ENCODE results near the gene HYI. TPM values are rescaled to one million over a fixed set of nuclear protein-coding genes. Genes with fewer than 3 reads are reported as not detected.
A peak's percentile ranks its signal among the peaks of the same experiment; 100 is the strongest.
"Not testable (repeated sequence)": the region's sequence is repeated elsewhere in the genome, so short reads cannot be mapped to it uniquely, and the experiment has no call there.

HYI gene
- total RNA-seq, 1 donor from 2014 or later, result 135 TPM

DNA sequence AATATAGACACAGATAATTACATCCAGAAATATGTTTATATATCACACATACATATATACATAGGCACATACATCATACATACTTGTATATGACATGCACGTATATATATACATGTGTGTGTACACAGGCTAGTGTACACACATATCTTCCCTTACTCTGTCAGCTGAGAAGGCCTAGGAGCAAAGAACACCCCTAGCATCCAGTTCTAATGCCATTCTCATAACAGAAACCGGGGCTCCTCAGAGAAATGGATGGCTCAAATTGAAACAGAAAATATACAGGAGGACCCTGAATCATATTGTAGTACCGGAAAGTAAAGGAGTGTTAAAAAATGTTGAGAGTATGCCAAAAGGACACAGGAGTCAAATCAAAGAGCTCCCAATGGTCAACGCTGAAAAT lies 19.7 kb upstream of the HYI start:
- H3K4me3 ChIP-seq (ENCODE audit: low read depth, low read length), result no peak overlapping the region
- DNase-seq (ENCODE audit: low read depth), result no peak
- TF ChIP-seq, protein P1, sequence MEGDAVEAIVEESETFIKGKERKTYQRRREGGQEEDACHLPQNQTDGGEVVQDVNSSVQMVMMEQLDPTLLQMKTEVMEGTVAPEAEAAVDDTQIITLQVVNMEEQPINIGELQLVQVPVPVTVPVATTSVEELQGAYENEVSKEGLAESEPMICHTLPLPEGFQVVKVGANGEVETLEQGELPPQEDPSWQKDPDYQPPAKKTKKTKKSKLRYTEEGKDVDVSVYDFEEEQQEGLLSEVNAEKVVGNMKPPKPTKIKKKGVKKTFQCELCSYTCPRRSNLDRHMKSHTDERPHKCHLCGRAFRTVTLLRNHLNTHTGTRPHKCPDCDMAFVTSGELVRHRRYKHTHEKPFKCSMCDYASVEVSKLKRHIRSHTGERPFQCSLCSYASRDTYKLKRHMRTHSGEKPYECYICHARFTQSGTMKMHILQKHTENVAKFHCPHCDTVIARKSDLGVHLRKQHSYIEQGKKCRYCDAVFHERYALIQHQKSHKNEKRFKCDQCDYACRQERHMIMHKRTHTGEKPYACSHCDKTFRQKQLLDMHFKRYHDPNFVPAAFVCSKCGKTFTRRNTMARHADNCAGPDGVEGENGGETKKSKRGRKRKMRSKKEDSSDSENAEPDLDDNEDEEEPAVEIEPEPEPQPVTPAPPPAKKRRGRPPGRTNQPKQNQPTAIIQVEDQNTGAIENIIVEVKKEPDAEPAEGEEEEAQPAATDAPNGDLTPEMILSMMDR (conservative IDR thresholded peaks at IDR 0.05; ENCODE audit: low read depth, low read length), result no peak

GRCh38 chr1:43472463-43473151 lies 18.9 kb upstream of the HYI start:
- DNase-seq (ENCODE audit: low read depth), result peak; percentile 88
- H3K4me3 ChIP-seq (ENCODE audit: low read depth, low read length), result not testable (repeated sequence)

DNA sequence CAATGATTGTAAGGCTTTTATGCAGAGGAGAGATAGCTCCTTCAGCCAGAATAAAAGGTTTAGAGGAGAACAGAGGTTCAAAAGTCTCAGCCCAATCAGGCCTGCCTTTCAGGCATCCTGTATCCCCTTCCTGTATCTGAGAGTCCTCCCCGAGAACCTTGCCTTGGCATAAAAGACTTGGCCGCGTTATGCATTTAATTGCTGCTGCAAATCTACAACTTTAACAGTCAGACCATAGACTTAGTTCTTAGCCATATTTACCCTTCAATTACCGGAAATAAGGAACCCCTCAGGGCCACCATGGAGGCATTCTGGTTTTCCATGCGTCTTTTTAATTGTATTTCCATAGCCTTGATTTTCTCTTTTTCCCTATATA lies 18.3 kb upstream of the HYI start:
- no peak overlapping the region for H3K4me3 ChIP-seq (ENCODE audit: low read depth, low read length)
- TF ChIP-seq, protein P1 (conservative IDR thresholded peaks at IDR 0.05; ENCODE audit: low read depth, low read length), result no peak
- DNase-seq (ENCODE audit: low read depth), result no peak

DNA sequence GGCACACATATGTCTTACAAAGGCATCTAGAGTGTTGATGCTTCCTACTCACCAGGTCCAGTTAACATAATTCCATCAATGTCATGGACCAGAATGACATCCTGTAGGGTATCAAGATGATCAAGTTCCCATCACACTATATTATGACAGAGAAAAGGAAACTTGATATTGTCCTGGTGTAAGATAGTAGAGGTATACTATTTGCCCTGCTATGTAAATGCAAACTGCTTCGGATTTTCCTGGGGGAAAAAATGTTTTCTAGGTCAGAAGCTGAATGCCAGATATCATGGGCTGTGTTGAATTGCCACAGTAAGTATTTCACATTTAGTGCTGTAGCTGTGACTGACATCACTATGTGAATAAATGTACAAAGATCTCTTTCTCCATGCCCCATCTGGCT lies 16.2 kb upstream of the HYI start:
- TF ChIP-seq, protein P1 (conservative IDR thresholded peaks at IDR 0.05; ENCODE audit: low read depth, low read length), result no peak
- H3K4me3 ChIP-seq (ENCODE audit: low read depth, low read length), result no peak overlapping the region
- no peak for DNase-seq (ENCODE audit: low read depth)

- no peak overlapping the region for H3K4me3 ChIP-seq (ENCODE audit: low read depth, low read length)
- no peak for DNase-seq (ENCODE audit: low read depth)
- TF ChIP-seq, protein P1 (conservative IDR thresholded peaks at IDR 0.05; ENCODE audit: low read depth, low read length), result no peak
Observed at GRCh38 chr1:43468414-43468813, 14.7 kb upstream of the HYI start.

DNA sequence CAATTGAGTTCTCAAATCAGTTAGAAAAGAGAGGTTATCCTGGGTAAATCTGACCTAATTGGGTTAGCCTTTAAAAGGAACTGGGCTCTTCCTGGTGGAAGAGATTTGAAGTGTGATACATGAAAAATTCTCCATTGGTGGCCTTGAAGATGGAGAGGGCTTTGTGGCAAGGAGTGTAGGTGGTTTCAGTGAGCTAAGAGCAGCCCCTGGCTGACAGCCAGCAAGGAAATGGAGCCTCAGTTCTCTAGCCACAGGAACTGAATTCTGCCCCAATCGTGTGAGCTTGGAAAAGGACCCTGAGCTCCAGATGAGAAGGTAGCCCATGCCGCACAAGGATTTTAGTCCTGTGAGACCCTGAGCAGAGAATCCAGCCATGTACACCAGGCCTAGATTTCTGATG lies 12.7 kb upstream of the HYI start:
- TF ChIP-seq, protein P1 (conservative IDR thresholded peaks at IDR 0.05; ENCODE audit: low read depth, low read length), result no peak
- no peak for DNase-seq (ENCODE audit: low read depth)
- no peak overlapping the region for H3K4me3 ChIP-seq (ENCODE audit: low read depth, low read length)

DNA sequence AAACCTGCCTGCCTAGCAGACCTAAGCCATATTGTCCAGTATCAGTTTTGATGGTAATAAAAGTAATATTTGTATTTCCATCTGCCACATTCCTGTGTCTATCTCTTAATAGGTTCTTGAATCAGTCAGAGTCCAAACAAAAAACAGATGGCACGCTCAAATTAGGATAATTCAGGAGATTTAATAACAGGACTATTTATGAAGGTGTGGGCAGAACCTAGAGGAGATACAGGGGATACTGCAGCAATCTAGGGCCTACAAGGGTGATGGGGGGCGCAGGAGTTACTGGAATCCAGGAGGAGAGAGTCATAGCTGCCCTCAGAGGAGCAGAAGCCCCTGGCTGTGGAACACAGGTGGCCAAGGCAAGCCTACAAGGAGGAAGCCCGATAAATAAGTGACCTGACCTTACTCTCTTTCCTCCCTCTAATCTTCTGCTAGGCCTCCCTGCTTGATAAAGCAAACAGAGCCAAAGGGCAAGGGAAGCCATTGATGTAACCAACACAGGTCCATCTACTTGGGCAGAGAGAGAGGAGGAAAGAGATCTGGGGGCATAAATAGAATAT lies 11.9 kb upstream of the HYI start:
- H3K4me3 ChIP-seq (ENCODE audit: low read depth, low read length), result no peak overlapping the region
- TF ChIP-seq, protein P1 (conservative IDR thresholded peaks at IDR 0.05; ENCODE audit: low read depth, low read length), result no peak
- DNase-seq (ENCODE audit: low read depth), result no peak

All from epithelial cell of proximal tubule (primary cell).